Measurements from ENCODE around the gene C19orf47.

C19orf47 gene

DNA sequence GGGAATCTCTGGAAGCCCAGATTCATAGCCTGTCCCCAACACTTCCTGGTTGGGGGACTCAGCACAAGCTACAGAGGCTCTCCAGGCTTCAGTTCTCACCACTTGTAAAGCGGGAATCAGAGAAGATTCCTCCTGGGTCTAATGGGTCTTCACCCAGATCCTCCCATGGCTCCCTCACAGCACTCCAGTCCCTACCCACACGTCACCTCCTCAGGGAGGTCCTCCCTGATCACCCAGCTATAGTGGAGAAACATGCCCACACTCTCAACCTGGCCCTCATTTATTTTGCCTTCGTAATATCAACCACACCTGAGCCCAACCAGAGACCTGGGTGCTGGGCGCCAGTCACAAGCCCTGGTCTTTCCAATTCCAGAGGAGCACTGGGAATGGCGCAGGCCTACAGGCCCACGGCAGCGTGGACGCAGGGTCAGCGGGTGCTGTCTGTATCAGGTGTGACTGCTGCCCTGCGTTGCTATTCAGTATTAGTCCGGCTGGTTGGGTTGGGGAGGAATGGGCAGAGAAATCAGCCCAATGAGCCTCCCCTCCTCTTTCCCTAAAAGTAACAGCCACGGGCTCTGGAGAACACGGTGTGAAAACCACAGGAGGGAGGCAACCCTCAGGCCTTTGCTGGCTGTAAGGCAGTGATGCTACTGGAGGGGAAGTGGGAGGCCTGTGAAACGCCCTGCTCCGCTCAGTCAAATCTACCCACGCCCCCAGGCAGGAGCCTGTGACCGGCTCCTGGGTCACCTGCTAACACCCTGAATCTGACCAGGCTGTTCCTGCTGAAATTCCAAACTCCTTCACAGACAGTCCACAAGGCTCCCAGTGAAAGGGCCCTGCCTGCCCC, 68.2 kb downstream of the C19orf47 start:
- no peak for DNase-seq

DNA sequence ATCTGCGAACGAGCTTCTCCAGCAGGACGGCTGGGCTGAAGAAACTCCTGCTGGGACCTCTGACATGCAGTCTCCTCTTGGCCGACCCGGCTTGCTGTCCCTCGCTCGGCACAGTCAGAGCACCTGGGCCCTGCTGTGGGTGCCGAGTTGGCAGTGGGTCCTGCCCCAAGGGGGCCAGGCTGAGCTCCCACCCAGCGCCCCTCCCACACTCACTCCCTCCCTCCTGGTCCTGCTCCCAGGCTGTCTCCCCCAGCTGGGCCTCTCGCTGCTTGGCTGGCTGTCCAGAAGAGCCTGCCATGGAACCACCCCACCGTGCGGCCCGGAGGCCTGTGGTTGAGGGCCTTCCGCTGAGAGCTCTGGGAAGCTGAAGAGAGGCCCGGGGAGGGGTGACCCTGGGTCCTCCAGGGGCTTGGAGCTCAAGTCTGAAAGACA, 69.1 kb downstream of the C19orf47 start:
- no peak for DNase-seq

DNA sequence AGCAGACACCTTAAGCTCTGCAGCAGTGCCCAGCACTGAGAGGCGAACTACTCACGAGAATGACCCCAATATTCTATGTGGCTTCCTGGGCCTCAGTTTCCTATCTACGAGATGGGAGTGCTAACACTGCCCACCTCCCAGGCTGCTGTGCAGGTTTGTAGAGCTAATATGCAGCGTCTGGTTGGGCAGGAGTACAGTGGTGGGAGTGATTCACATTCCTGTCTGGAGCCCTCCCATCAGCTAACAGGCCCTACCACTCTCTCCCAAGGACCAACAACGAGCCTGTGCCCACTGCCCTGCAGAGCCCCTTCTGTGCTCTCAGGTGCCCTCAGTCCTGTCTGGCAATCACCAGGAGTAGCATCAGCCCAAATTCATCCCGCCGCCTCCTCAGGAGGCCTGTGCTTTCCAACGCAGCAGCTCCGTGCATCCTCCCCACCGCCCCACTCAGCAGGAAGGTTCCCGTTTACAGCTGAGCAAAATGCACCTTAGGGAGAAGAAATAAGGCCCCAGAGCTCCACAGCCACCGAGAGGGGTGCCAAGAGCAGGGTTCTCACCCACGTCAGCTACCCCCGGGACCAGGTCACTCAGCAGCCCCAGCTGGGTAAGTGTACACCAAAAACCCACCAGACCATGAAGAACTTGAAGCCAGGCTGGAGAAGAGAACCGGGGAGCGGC, 69.7 kb downstream of the C19orf47 start:
- no peak for DNase-seq

DNA sequence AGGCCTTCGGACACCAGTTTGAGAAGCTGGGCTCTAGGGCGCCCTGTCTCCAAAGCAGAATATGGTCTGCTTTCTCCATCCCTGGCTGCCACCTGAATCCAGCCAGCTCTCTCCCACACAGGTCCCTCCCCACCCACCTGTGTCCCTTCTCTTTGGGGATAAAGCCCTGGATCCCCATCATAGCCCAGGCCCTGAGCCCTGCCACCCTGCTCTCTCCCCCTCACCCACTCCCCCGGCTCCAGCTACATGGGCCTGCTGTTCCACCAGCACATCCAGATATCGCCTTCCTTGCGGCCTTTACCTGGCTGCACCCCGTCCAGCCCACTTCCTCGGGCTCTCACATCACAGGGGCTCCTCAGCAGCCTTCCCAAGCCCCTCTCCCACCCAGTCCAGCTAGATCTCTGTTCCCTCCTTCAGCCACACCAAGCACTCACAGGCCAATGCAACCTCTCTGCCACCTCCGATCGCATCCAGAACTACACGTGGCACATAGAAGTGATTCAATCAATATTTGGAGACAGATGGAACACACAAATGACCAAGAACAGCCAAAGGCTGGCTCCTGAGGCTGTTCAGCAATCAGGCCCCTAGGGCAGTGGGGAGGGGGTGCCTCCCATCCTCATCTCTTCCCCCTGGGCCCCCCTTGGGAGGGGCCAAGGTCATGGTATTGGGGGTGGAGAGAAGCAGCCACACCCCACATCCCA, 70.7 kb downstream of the C19orf47 start:
- no peak for DNase-seq

DNA sequence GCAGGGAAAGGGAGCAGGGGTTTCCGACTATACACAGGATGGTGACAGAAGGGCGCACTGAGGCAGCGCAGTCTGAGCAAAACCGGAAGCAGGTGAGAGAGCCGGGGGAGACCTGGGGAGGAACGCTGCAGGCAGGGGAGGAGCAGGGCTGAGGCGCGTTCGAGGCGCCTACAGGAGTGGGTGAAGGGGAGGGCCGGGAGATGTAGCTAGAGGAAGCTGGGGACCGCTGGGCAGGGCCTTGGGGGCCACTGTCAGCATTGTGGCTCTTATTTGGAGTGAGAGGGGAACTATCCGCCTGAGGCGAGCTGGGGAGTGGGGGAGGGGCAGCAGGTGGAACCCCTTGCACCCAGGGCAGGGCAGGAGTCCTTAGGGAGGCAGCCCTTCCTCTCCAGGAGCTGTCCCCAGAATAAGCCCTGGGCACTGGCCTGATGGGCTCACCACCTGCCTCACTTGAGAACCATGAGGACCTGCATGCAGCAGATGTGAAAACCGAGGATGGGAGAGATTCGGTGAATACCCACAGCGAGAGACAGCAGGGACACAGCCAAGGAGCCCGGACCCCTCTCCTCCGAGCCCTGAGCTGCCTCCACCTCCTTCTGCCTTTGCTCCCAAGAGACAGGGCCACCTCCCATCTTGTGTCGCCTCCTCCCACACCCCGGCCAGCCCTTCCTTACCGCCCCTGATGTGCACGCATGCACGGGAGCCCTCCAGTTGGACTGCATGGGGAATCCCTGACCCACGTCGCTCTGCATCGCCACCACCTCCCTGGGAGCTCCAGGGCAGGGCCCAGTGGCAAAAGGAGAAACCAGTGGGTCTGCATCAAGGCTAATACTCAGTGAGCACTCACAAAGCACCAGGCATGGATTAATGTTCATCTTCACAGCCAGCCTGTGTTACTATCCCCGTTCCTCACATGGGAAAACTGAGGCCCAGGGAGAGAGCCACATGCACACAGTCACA, 73.3 kb downstream of the C19orf47 start:
- no peak for DNase-seq

DNA sequence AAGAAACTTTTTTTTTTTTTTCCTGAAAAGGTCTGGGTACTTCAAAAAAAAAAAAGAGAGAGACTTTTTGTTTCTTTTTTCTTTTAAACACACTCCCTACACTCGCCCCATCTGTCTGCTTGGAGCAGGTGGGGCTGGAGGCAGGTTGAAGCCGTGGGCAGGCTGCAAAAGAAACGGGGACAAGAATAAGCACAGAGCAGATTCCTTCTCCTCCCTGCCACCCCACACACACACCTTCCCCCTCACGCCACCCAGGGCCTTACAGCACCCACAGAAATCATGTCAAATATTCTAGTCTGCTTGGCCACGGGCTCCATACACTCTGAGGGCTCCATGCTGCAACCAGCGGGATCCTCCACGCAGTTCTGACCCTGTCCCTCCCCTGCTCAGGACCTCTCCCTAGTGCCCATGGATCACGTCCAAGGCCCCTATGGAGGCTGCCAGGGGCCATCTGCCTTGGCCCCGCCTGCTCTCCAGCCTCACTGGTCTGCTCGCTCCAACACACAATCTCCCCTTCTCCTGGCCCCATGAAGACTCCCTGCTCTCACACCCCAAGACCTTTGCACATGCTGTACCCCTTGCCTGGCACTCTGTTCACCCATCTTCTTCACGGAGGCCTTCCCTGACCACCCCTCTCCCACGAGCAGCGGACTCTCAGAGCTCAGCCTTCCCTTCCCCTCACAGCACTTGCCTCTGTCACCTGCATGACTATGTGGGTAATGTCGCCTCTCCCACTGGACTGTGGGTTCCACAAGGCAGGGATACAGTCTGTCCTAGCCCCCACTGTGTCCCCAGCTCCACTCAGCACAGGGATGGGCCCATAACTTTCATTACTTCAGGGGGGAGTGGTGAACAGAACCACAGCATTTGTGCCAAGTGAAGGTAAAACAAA, 74.5 kb downstream of the C19orf47 start:
- DNase-seq, result no peak

DNA sequence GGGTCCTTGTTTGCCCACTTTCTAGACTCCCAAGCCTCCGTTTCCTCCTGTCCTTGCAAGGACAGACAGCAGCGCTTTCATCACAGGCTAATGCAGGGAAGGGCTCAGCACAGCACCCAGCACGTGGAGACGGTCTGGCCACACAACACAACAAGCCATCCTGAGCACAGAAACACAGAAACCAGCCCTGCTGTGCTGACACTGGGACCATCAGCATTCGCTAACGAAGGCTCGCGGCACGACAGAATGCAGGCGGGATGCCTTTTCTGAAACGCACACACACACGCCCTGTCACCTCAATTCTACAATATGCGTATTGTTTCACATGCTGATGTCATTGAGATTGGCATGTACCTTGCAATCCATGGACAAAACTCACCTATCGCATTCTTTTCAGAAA, 75.9 kb downstream of the C19orf47 start:
- DNase-seq, result no peak

DNA sequence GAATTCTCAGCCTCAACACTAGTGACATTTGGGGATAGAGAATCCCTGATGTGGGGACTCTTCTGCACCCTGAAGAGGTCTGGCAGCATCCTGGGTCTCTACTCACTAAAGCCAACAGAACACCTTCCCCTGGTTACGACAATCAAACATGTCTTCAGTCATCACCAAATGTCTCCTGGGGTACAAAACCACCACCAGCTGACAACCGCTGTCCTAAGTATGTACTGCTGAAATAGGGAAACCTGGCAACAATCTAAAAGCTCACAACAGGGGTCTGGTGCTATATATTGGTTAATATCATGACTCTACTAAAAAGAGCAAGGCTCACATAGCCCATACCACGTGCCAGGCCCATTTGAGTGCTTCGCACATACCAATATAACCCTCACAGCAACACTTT, 76.5 kb downstream of the C19orf47 start:
- no peak for DNase-seq

DNA sequence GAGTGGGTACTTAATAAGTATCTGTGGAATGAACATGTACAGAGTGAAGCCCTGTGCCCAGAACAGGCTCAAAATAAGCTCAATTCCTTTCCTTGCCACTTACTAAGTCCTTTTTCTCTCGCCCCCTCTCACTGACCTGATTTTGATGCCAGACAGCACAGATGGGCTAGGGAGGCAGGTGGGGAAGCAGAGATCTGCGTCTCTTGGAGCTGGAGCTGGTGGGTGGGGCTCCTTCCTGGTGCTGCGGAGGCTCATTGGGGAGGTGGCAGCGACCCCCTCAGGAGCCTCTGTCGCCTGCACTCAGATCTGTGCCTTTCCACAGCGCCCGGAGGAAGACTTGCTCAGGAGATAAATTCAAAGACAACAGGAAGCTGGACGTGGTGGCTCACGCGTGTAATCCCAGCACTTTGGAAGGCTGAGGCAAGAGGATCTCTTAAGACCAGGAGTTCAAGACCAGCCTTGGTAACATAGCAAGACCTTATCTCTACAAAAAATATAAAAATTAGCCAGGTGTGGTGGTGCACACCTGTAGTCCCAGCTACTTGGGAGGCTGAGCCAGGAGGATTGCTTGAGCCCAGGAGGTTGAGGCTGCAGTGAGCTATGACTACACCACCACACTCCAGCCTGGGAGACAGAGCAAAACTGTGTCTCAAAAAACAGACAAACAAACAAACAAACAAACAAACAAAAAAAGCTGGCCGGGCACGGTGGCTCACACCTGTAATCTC, 77.7 kb downstream of the C19orf47 start:
- no peak for DNase-seq

Data from OCI-M1 (cell line).